ENCODE measurements around the gene BCL2L1.

The BCL2L1 gene

DNA sequence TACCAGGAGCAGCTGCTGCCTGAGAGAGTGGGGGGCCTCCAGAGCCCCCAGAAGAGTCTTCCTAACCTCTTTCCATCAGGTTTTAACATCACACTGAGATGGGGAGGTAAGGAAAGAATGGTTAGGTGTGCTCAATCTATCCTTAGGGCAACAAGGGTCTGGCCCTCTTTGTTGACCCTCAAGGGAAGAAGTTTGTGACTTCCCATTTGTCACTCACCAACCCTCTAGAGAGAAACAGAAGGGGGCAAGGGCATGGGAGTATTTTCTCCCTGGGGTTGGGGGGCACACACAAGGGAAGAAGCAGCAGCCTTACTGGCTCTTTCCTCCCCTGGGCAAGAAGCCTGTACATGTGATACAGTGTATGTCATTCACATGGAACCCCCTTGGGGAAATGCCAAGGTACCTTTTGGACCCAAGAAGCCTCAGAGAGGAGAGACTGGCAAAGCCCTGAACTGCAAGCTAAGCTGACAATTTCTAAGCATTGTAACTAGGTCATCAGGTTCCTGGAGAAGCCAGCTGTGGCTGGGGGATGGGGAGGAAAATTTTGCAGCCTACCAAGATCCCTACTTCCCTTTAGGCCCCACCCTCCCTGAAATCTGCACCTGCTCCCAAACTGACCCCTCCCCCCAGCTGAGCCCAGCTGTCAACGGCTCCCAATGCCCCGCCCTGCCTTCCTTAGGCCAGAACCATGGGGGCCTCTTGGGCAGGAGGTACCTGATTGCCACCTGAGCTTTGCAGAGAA is 14.5 kb downstream of the BCL2L1 start:
- no peak for DNase-seq (ENCODE audit: low read depth)
- no peak overlapping the region for H3K4me3 ChIP-seq (ENCODE audit: low read depth, low read length)
- TF ChIP-seq, protein P1, sequence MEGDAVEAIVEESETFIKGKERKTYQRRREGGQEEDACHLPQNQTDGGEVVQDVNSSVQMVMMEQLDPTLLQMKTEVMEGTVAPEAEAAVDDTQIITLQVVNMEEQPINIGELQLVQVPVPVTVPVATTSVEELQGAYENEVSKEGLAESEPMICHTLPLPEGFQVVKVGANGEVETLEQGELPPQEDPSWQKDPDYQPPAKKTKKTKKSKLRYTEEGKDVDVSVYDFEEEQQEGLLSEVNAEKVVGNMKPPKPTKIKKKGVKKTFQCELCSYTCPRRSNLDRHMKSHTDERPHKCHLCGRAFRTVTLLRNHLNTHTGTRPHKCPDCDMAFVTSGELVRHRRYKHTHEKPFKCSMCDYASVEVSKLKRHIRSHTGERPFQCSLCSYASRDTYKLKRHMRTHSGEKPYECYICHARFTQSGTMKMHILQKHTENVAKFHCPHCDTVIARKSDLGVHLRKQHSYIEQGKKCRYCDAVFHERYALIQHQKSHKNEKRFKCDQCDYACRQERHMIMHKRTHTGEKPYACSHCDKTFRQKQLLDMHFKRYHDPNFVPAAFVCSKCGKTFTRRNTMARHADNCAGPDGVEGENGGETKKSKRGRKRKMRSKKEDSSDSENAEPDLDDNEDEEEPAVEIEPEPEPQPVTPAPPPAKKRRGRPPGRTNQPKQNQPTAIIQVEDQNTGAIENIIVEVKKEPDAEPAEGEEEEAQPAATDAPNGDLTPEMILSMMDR (IDR thresholded peaks at IDR 0.05; ENCODE audit: low read depth, low read length, missing control alignments), result no peak

DNA sequence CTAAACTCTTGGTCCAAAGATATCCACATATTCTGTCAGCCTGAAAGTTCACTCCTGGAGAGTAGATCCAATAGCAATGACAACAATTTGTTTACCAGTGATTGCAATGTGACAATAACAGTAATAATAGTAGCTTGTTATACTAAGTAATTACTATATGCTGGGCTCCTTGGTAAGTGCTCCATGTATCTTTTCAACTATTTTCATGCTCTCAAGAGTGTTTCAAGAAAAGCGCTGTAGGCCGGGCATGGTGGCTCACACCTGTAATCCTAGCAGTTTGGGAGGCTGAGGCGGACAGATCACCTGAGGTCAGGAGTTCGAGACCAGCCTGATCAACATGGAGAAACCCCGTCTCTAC is 15.4 kb downstream of the BCL2L1 start:
- TF ChIP-seq, protein P1 (IDR thresholded peaks at IDR 0.05; ENCODE audit: low read depth, low read length, missing control alignments), result no peak
- no peak overlapping the region for H3K4me3 ChIP-seq (ENCODE audit: low read depth, low read length)
- DNase-seq (ENCODE audit: low read depth), result no peak

DNA sequence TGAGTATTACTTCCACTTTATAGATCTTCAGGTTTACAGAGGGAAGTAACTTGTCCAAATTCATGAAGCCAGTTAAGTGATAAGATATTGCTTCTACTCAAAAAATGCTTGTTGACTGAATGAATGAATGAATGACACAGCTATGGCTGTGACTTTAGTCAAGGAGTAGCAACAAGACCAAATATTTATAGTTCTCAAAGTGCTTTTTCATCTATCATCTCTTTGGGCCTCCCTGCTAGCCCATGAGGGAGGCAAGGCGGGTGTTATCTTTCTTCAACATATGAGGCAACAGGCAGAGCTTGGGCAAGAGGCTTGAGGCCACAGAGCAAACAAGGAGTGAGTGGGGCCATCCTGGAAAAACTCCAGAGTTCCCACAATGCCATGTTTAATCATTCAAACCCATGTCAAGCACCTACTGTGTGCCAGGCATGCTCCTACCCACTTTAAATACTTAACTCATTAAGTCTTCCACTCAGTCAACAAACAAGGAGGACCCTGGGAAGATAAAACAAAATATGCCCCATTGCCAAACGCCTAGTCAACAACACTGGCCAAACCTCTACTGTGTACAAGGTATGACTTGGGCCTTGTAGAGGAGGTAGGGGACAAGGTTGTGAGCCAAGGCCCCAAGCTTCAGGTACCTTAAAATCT is 15.9 kb downstream of the BCL2L1 start:
- no peak for DNase-seq (ENCODE audit: low read depth)
- H3K4me3 ChIP-seq (ENCODE audit: low read depth, low read length), result no peak overlapping the region
- TF ChIP-seq, protein P1 (IDR thresholded peaks at IDR 0.05; ENCODE audit: low read depth, low read length, missing control alignments), result no peak

DNA sequence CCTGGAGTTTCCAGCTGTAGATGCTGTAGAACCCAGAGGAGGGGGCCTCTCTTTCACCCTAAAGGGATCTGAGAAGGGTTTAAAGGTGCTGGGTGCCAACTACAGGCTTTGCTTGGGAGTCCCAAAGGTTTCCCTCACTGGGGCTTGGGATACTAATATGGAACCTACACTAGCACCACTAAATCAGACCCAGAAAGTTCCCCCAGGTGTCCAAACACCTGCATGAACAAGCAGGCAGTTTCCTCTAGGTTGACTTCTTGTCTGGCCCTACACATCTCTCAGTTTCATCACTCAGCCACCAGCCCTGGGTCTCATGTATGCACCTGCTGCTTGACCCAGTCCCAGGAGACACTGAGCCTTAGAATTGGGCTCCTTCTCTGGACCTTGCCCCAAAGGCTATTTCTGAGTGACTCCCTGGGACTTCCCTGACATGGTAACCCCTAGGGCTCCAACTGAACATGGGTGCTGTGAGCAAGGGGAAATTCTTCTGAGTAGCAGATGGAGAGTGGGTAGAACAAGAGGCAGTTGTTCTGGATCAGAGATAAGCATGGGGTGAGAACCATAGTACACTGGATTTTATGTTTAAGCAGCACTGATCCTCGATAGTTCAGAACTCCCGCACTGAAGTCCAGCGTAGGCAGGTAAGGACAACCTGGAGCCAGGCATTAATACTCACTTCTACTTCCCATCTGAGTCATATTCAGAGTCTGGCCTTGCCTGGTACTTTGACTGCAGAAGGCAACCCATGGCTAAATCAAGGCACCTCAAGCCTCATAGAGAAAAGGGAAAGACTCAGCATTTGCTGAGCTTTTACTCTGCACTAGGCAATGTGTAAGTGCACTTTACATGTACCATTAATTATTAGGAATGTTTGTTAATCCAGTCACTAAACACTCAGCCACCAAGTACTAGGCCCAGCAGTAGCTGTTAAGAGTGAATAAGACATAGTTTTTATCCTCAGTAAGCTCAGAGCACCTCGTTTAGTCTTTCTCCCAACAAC is 16.8 kb downstream of the BCL2L1 start:
- no peak overlapping the region for H3K4me3 ChIP-seq (ENCODE audit: low read depth, low read length)
- no peak for DNase-seq (ENCODE audit: low read depth)
- TF ChIP-seq, protein P1 (IDR thresholded peaks at IDR 0.05; ENCODE audit: low read depth, low read length, missing control alignments), result peak; percentile 1

DNA sequence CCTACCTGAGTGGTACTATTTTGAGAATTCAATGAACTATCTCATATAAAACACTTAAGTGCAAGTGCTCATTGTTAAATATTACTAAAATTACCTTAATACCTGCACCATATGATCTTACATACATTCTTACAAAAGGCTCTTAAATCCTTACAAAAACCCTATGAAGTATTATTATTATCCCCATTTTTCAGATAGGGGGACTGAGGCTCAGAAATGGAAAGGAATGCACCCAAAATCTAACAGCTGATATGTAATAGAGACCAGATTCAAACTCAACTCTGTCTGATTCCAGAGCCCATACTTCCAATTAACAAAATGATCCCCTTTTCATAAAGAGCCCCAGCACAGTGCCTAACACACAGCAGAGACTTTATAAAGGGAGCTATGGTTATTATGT is 17.5 kb downstream of the BCL2L1 start:
- no peak overlapping the region for H3K4me3 ChIP-seq (ENCODE audit: low read depth, low read length)
- TF ChIP-seq, protein P1 (IDR thresholded peaks at IDR 0.05; ENCODE audit: low read depth, low read length, missing control alignments), result no peak

DNA sequence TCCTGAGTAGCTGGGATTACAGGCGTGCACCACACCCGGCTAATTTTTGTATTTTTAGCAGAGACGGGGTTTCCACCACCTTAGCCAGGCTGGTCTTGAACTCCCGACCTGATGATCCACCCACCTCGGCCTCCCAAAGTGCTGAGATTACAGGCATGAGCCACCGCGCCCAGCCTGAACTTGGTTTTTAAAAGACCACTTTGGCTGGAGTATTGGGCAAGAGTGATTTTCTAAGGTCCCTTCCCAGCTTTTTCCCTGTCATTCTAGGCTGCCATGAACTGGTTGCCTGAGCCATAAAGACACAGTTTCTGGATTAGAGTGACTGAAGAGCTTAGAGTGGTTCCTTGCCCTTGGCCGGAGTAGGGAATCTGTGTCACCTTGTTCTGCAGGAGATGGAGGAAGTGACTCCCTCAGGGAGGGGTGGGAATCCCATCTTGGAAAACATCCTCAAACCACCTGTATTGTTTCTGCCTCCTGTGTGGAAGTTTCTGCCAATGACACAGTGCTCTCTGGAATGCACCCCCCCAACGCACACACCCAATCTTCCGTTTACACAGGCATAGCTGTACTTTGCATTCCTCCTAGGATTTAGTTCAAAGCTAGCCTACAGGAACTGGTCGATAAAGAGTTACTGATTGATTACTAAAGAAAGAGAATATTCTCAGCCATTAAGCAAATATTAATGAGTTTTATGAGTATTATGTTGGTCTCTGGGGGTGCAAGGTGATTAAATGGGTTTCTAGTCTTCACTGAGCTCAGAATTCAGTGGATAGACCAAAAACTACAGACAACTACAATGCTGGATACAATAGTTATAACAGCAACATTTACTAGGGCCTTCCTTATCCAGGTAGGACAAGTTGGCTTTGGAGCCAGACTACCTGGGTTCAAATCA is 18.2 kb downstream of the BCL2L1 start:
- TF ChIP-seq, protein P1 (IDR thresholded peaks at IDR 0.05; ENCODE audit: low read depth, low read length, missing control alignments), result no peak
- no peak for DNase-seq (ENCODE audit: low read depth)
- H3K4me3 ChIP-seq (ENCODE audit: low read depth, low read length), result no peak overlapping the region

More for the DNA sequence above, 17.5 kb downstream of the BCL2L1 start:
- DNase-seq (ENCODE audit: low read depth), result no peak

Data from GM12864 (cell line).